HG02798 (cell line): ENCODE data around the gene LARP4B.
"Not testable (repeated sequence)": the region's sequence is repeated elsewhere in the genome, so short reads cannot be mapped to it uniquely, and the experiment has no call there.

ENCODE experiments used
- ATAC-seq: cut with Tn5 transposase; IDR thresholded peaks from one replicate; pipeline ENCODE4 v1.9.1; 2021; ENCODE audit warnings: mild to moderate bottlenecking; ENCODE audit not compliant: unreplicated experiment, poor library complexity

LARP4B gene

DNA sequence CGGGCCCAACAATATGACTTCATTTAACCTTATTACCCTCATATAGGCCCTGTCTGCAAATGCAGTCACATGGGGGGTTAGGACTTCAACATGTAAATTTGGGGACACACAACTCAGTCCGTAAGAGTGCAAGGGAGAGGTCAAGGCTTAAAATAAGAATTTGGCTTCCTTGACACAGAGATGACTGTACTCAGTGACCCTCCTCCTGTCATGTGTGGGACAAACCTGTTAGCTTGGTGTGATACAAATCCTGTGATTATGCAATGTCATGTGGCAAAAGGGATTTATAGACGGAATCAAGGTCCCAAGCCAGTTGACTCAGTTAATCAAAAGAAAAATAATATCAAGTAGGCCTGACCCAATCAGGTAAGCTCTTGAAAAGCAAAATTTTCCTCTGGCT lies 30.8 kb upstream of the LARP4B start:
- no peak for ATAC-seq

- ATAC-seq, result no peak
These were observed 27.4 kb upstream of the LARP4B start for GRCh38 chr10:958856-959255.

- no peak for ATAC-seq
These were observed 26.6 kb upstream of the LARP4B start for GRCh38 chr10:958106-958505.

DNA sequence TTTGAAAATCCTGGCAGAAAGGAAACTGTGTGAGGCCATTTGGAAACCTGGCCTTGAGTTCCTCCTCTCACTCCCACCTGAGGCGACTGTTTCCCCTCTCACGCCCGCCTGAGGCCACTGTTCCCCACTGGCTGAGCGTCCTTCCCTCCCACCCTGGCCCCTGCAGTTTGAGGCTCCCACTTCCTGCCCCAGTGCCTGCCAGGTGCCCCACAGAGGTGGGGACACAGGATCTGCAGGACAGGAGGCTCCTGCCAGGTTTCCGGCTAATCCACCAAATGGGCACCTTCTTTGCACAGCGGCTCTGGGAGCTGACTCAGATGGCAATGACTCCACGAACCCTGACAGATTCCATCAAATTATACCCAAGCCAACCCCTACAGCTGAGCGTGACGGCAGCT lies 24.3 kb upstream of the LARP4B start:
- ATAC-seq, result no peak

- no peak for ATAC-seq
These were observed 23.8 kb upstream of the LARP4B start for GRCh38 chr10:955127-955819.

GRCh38 chr10:954396-954795 lies 22.9 kb upstream of the LARP4B start:
- ATAC-seq, result no peak

DNA sequence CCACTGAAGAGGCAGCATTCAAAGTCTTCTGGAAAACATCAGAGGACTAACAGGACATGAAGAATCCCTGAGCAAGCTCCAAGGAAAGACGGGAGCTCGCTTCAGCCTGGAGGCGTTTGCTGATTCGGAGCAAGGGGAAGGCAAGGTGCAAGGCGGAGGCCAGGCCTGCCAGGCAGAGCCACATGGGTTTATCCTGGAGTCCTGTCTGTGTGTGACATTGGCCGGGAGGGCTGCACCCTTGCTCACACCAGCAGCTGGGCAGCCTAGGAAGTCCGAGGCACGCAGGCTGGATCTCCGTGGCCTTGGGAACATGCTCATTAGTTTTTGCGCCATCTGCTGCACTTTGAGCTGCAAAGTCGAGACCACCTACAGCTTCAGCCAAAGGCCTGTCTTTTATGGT lies 22.3 kb upstream of the LARP4B start:
- no peak for ATAC-seq

DNA sequence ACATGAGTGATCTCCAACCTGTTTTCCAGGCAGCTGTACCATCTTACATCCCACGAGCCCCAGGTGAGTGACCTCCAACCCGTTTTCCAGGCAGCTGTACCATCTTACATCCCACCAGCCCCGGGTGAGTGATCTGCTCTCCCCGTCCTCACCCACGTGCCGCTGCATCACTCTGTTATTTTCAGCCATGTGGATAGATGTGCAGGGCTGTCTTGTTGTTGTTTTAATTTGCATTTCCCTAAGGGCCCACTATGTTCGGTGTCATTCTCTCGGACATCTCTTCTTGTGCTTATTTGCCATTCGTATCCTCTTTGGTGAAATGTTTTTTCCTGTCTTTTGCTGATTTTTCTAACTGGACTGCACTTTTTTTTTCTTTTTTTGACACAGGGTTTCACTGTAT lies 17.9 kb upstream of the LARP4B start:
- no peak for ATAC-seq

GRCh38 chr10:948347-948746 lies 16.8 kb upstream of the LARP4B start:
- ATAC-seq, result no peak

DNA sequence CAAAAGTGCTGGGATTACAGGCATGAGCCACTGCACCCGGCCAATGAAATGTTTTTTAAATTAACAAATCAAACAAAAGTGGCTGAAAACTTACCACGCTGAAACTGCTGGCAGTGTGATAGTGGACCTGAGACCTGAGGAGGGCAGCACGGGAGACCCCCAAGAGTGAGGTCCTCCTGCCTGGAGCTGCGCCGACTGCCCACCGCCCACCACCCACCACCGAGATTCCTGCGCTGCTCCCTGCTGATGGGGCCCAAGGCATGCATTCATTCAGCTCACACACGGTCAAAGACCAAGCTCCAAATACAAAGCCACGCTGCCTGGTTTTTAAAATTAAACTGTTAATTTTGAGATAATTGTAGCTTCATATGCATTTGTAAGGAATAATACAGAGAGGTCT lies 16.4 kb upstream of the LARP4B start:
- no peak for ATAC-seq

DNA sequence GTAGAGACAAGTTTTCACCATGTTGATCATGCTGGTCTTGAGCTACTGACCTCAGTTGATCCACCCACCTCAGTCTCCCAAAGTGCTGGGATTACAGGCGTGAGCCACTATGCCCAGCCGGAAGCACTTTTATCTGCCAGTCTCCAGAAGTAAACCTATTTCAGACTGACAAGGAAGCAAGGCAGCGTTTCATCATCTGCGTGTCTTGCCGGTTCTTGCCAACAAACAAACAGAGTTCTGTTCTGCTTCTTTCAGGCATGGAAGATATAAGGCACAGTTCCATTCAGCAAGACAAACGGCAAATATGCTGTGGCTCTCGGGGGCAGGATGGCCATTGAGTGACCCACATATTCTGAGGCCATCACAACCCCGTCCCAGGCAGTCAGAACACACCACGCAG lies 15.5 kb upstream of the LARP4B start:
- ATAC-seq, result no peak

GRCh38 chr10:945778-946177 lies 14.3 kb upstream of the LARP4B start:
- ATAC-seq, result no peak

DNA sequence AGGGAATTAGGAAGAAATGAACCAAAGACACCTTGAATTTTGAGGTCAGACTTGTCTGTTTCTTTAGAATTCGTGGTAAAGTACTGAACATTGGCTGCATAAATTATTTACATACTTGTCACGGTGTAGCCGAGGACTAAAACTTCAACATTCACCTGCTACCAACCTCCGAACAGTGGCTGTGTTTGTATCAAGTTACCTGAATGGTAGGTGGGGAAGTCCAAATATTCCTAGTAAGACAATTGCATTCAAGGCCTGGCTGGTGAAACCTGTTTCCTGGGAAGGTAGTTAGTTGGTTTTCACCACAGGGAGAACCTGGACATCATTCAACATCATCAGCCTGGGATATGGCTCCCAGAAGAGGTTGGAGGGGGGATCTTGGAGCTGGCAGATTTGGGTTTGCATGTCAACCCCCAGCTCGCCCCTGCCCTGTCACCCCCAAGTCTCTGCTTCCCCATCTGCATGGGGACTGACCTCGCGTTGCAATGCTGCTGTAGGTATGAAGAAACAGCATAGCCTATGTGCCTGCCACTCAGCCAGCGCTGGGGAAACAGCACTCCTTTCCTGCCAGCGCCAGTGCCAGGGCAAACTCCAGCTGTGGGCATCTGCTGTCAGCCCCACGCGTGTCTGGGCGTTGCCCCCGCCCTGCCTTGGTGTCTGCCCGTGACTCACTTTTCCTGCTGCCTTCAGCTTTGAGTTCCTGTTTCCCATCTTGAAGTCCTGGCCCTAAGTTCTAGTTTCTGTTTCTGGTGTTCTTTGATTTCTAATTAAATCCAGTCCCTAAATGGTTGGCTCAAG lies 12.7 kb upstream of the LARP4B start:
- peak; percentile 40 for ATAC-seq

DNA sequence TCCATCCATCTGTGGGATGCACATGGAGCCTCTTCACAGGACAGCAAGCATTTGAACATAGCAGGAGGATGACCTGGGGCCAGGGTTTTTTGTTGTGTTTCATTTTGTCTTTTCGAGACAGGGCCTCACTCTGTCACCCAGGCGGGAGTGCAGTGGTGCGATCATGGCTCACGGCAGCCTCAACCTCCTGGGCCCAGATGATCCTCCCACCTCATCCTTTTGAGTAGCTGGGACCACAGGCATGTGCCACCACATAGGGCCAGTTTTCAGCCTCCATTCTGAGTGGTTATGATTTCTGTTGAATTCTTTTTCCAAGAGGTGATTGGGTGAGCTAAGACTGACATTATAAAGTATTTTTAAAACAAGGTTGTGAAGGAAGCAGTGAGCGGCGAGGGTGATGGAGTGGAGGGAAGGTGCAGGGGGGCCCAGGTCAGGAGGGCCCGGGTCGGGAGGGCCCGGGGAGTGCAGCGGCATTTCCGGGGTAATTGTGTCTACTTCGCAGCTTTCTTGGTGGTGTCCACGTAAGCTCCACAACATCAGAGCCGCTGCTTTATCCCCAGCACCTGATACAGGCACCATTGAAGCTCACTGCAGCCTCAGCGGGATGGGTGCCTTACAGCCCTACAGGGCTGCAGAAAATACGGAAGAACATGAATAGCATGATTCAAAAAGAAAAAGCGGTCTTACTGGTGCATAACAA lies 12.0 kb upstream of the LARP4B start:
- ATAC-seq, result peak; percentile 49

- no peak for ATAC-seq
These were observed 7.6 kb upstream of the LARP4B start for GRCh38 chr10:938941-939678.

DNA sequence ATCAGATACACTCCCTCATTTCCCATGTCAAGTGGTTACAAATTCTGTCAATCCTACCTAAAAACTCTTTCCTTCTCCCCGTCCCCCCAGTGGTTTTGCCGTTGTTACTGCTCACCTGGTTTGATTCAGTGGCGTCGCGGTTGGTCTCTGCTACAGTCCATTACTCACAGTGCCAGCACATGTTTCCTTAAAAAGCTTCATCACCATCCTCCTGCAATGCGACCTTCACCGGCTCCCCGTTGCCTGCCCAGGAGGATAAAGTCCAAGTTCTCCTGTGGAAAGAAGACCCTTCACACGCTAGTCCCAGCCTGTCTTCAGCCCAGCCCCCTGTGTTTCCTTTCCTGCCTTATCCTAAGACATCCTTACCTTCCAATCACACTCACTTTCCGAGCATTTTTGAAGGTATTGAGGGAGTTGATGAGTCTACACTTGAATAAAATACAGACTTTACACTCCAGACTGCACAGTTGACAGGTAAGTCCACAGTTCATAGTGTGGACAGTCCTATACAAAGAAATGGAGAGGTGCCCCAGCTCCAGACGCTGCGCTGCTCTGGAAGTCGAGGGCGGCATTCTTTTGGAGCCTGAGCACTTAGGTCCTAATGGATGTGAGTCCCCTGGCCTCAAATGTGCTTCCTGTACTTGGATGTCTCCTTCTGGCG lies 3.4 kb upstream of the LARP4B start:
- no peak for ATAC-seq

DNA sequence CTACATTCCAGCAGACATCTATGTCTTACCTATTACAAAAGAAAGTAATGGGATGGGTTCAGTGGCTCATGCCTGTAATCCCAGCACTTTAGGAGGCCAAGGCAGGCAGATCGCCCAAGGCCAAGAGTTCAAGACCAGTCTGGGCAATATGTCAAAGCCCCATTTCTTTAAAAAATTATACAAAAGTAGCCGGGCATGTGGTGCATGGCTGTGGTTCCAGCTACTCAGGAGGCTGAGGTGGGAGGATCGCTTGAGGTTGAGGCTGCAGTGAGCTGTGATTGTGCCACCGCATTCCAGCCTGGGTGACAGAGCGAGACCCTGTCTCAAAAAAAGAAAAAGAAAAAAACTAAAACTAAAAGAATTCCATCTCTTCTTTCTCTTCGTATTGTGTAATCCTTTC lies 2.7 kb upstream of the LARP4B start:
- ATAC-seq, result not testable (repeated sequence)

DNA sequence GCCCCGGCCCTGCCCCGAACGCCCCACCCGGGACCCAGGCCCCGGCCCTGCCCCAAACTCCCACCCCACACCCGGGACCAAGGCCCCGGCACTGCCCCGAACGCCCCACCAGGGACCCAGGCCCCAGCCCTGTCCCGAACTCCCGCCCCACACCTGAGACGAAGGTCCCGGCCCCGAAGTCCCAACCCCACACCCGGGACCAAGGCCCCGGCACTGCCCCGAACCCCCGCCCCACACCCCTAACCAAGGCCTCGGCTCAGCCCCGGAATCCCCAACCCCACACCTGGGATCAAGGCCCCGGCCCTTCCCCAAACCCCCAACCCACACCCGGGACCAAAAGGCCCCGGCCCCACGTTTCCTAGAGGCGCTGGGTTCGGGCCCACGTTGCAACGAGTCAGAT lies 1.1 kb upstream of the LARP4B start:
- no peak for ATAC-seq

GRCh38 chr10:930625-931325 lies 730 bp downstream of the LARP4B start:
- no peak for ATAC-seq
